Activated effector memory CD4-positive, alpha-beta T cell treated with Interleukin-2 at 50 U/mL for 16 hours (primary cell): Measurements from ENCODE around the gene MROH2B.

Source experiments
- DNase-seq: peaks from one replicate; pipeline ENCODE4 v3.0.0-alpha.2; 2020

The MROH2B gene

DNA sequence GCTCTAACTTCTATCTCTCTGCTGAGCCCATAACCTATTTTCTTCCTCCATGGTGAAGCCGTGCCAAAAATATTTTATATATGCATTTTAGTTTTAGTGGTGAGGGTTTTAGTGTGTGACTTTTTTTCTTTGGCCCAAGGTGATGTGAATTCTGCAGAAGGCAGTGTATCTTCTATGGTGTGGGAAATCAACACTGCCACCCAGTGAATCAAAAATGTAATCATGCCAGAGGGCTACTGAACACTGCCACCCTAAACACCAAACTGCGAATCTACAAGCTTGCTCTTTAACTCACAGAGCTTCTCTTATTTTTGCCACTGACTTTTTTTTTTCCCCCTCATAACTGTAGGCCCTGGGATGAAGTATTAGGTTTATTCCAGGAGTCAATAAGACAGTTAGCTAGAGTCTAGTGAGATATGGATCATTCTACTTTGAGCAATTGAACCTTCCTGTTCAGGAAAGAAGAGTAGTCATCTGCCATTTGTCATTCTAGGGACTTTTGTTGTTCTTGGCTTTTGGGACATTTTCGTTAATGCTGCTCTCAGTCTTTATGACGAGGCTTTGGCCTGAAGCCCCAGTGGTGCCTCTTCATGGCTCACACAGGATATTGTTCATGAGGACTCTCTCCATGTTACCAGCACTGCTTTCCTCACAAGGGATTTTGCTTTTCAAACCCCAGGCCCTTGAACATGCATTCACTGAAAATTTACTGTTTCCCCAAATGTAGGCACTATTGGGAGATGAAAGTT, 108.8 kb downstream of the MROH2B start:
- DNase-seq = no peak

DNA sequence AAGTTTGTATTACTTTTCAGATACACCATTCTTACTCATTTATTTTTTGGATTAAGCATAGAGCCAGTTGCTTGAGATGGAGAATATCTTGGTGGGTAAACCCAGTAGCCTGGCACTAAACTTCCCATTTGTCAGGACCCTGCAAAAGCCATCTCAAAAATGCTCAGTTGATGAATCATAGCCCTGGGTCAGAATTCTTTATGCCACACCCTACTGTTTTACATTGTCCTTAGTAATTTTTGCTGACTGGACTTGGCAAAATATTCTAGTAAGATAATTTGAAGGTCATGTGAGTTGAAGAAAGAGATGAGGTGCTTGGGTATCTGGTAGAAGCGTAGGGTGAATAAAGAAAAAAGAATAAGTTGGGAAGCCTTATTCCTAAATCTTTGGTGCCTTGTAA, 111.1 kb downstream of the MROH2B start:
- no peak for DNase-seq

DNA sequence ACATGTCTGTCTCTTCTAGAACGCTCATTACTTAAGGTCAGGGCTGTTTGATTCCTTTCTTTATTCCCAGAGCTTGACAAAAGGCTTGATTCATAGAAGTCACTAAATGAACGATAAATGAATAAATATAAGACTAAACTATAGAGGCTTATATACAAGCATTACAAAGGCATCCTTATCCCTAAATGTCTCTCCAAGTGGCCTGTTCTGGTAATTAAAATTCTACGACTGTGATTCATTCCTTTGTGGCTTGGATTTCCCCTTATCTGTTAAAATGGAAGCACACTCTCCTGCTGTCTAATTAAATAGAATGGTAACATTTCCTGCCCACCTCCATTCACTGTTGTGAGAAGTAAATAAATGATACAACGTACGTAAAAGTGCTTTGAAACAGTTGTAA, 112.3 kb downstream of the MROH2B start:
- DNase-seq = no peak

DNA sequence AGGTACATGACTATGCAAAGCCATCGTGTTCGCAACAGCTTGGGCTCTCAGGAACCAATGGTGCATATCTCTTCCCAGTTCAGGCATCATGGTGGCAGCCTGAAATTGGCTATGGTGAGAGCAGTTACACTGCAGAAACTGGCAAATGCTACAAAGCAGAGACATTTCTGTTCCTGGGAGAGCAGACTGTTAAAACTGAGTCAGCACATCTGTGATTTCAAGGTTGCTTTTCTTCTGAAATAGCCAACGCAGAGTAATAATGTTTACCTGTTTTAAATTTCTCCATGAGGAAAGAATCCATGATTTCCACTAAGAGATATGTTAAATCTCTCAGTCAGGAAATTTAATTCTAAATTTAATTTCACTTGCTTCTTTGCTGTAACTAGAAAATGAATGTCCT, 114.1 kb downstream of the MROH2B start:
- DNase-seq = no peak

GRCh38 chr5:40955313-40955712, 115.8 kb downstream of the MROH2B start:
- no peak for DNase-seq
